ENCODE measurements around the gene CST7.

GRCh38 chr20:24995741-24996448, 46.8 kb downstream of the CST7 start:
- TF ChIP-seq EZH2 (IDR thresholded peaks at IDR 0.05; ENCODE audit: insufficient read depth, low read length), result no peak
- TF ChIP-seq CTCF (IDR thresholded peaks at IDR 0.05; ENCODE audit: insufficient read depth, low read depth, low read length), result no peak
